ENCODE data around the gene CISH.
A peak's percentile ranks its signal among the peaks of the same experiment; 100 is the strongest.

Gene CISH

GRCh38 chr3:50615190-50615589 is 3.6 kb upstream of the CISH start:
- Histone ChIP-seq H3K27me3 (ENCODE audit: insufficient read depth, low read length) (no peaks in the 10 kb centered on the region), H3K4me1 (ENCODE audit: control insufficient read depth in 1 of 2, insufficient read depth in 2 of 2, low read length in 2 of 2) (peaks cover 16 to 19% of the 10 kb centered on the region in 2 experiments), H2BK12ac (ENCODE audit: low read length) (no peak overlapping the region), H3K27ac (ENCODE audit: low read depth, low read length) (no peak overlapping the region), H3K9me3 (ENCODE audit: insufficient read depth, low read depth, low read length) (peaks cover 4% of the 10 kb centered on the region), H2BK5ac (ENCODE audit: low read depth, low read length, poor library complexity) (no peak overlapping the region), H2AK5ac (ENCODE audit: low read length) (no peak overlapping the region), H4K91ac (ENCODE audit: low read depth, low read length) (no peak overlapping the region), H3K79me1 (ENCODE audit: low read length) (peaks cover 9% of the 10 kb centered on the region), H3K9ac (ENCODE audit: low read length) (no peak overlapping the region), H4K12ac (ENCODE audit: low read depth, low read length) (no peak overlapping the region), H3K18ac (ENCODE audit: low read length) (no peak overlapping the region), H3K4me3 (ENCODE audit: low read depth, low read length) (no peak overlapping the region), H3K36me3 (ENCODE audit: control insufficient read depth in 1 of 2, insufficient read depth in 2 of 2, low read length in 2 of 2) (no peaks in the 10 kb centered on the region), H3K79me2 (ENCODE audit: control insufficient read depth, insufficient read depth, low read length, poor library complexity) (peaks cover 9% of the 10 kb centered on the region), H4K8ac (ENCODE audit: low read depth, low read length) (no peak overlapping the region), H3K4me2 (ENCODE audit: low read length) (no peak overlapping the region), H3K23ac (ENCODE audit: low read length) (no peak overlapping the region), H3K4ac (ENCODE audit: low read depth, low read length) (no peak overlapping the region), H2BK120ac (ENCODE audit: insufficient read depth, low read length, poor library complexity) (no peak overlapping the region), H2AFZ (ENCODE audit: insufficient read depth, low read length, poor library complexity) (no peak overlapping the region), H3K14ac (ENCODE audit: low read length) (no peak overlapping the region)
- no CpG with 5 or more reads among the region's 1 CpG for whole genome bisulfite sequencing (ENCODE audit: extremely low coverage, insufficient coverage, insufficient read length)
- no peak for DNase-seq

GRCh38 chr3:50612970-50613846 is 1.6 kb upstream of the CISH start:
- DNase-seq = no peak
- Histone ChIP-seq H4K91ac (ENCODE audit: low read depth, low read length) (no peak overlapping the region), H3K79me1 (ENCODE audit: low read length) (peaks cover 9% of the 10 kb centered on the region), H2BK120ac (ENCODE audit: insufficient read depth, low read length, poor library complexity) (no peak overlapping the region), H2AK5ac (ENCODE audit: low read length) (no peak overlapping the region), H3K23ac (ENCODE audit: low read length) (no peak overlapping the region), H2BK5ac (ENCODE audit: low read depth, low read length, poor library complexity) (no peak overlapping the region), H3K4ac (ENCODE audit: low read depth, low read length) (no peak overlapping the region), H2AFZ (ENCODE audit: insufficient read depth, low read length, poor library complexity) (no peak overlapping the region), H3K27me3 (ENCODE audit: insufficient read depth, low read length) (no peaks in the 10 kb centered on the region), H4K8ac (ENCODE audit: low read depth, low read length) (no peak overlapping the region), H3K14ac (ENCODE audit: low read length) (no peak overlapping the region), H3K9ac (ENCODE audit: low read length) (no peak overlapping the region), H3K27ac (ENCODE audit: low read depth, low read length) (no peak overlapping the region), H4K12ac (ENCODE audit: low read depth, low read length) (no peak overlapping the region), H3K4me2 (ENCODE audit: low read length) (no peak overlapping the region), H3K36me3 (ENCODE audit: control insufficient read depth in 1 of 2, insufficient read depth in 2 of 2, low read length in 2 of 2) (no peaks in the 10 kb centered on the region), H3K18ac (ENCODE audit: low read length) (no peak overlapping the region), H3K79me2 (ENCODE audit: control insufficient read depth, insufficient read depth, low read length, poor library complexity) (peaks cover 9% of the 10 kb centered on the region), H3K9me3 (ENCODE audit: insufficient read depth, low read depth, low read length) (peaks cover 5% of the 10 kb centered on the region), H3K4me3 (ENCODE audit: low read depth, low read length) (no peak overlapping the region), H2BK12ac (ENCODE audit: low read length) (no peak overlapping the region), H3K4me1 (ENCODE audit: control insufficient read depth in 1 of 2, insufficient read depth in 2 of 2, low read length in 2 of 2) (peaks cover 16 to 19% of the 10 kb centered on the region in 2 experiments)
- WGBS (ENCODE audit: extremely low coverage, insufficient coverage, insufficient read length) = no CpG with 5 or more reads among the region's 6 CpGs

GRCh38 chr3:50612234-50612882 is 784 bp upstream of the CISH start:
- Histone ChIP-seq H3K27ac (ENCODE audit: low read depth, low read length) (peak overlapping the region; percentile 7), H2BK12ac (ENCODE audit: low read length) (peak overlapping the region; percentile 20), H2AFZ (ENCODE audit: insufficient read depth, low read length, poor library complexity) (peak overlapping the region; percentile 26), H3K9me3 (ENCODE audit: insufficient read depth, low read depth, low read length) (peaks cover 5% of the 10 kb centered on the region), H4K8ac (ENCODE audit: low read depth, low read length) (peak overlapping the region; percentile 64), H4K91ac (ENCODE audit: low read depth, low read length) (peak overlapping the region; percentile 60), H3K9ac (ENCODE audit: low read length) (peak overlapping the region; percentile 73), H3K79me1 (ENCODE audit: low read length) (peaks cover 9% of the 10 kb centered on the region), H3K27me3 (ENCODE audit: insufficient read depth, low read length) (no peaks in the 10 kb centered on the region), H2AK5ac (ENCODE audit: low read length) (no peak overlapping the region), H3K18ac (ENCODE audit: low read length) (peak overlapping the region; percentile 54), H2BK5ac (ENCODE audit: low read depth, low read length, poor library complexity) (no peak overlapping the region), H3K79me2 (ENCODE audit: control insufficient read depth, insufficient read depth, low read length, poor library complexity) (peaks cover 7% of the 10 kb centered on the region), H3K4me1 (ENCODE audit: control insufficient read depth in 1 of 2, insufficient read depth in 2 of 2, low read length in 2 of 2) (peaks cover 9 to 12% of the 10 kb centered on the region in 2 experiments), H3K36me3 (ENCODE audit: control insufficient read depth in 1 of 2, insufficient read depth in 2 of 2, low read length in 2 of 2) (peaks cover 5 to 8% of the 10 kb centered on the region in 2 experiments), H3K14ac (ENCODE audit: low read length) (peak overlapping the region; percentile 77), H3K23ac (ENCODE audit: low read length) (no peak overlapping the region), H4K12ac (ENCODE audit: low read depth, low read length) (peak overlapping the region; percentile 73), H3K4me3 (ENCODE audit: low read depth, low read length) (peak overlapping the region; percentile 68), H3K4ac (ENCODE audit: low read depth, low read length) (no peak overlapping the region), H2BK120ac (ENCODE audit: insufficient read depth, low read length, poor library complexity) (no peak overlapping the region), H3K4me2 (ENCODE audit: low read length) (peak overlapping the region; percentile 76)
- WGBS (ENCODE audit: extremely low coverage, insufficient coverage, insufficient read length) = no CpG with 5 or more reads among the region's 29 CpGs
- no peak for DNase-seq

GRCh38 chr3:50610992-50611463 is 546 bp downstream of the CISH start:
- no peak overlapping the region for H2AK5ac ChIP-seq (ENCODE audit: low read length)
- peak overlapping the region; percentile 86 for H4K8ac ChIP-seq (ENCODE audit: low read depth, low read length)
- peaks cover 14% of the 10 kb centered on the region in 2 experiments for H3K36me3 ChIP-seq (ENCODE audit: control insufficient read depth in 1 of 2, insufficient read depth in 2 of 2, low read length in 2 of 2)
- peak overlapping the region; percentile 24 for H4K12ac ChIP-seq (ENCODE audit: low read depth, low read length)
- WGBS (ENCODE audit: extremely low coverage, insufficient coverage, insufficient read length) = no CpG with 5 or more reads among the region's 10 CpGs
- no peak for DNase-seq
- peaks cover 3% of the 10 kb centered on the region for H3K79me2 ChIP-seq (ENCODE audit: control insufficient read depth, insufficient read depth, low read length, poor library complexity)
- peak overlapping the region; percentile 83 for H2BK5ac ChIP-seq (ENCODE audit: low read depth, low read length, poor library complexity)
- H2BK12ac ChIP-seq (ENCODE audit: low read length) = peak overlapping the region; percentile 21
- peak overlapping the region; percentile 75 for H3K18ac ChIP-seq (ENCODE audit: low read length)
- H3K4ac ChIP-seq (ENCODE audit: low read depth, low read length) = peak overlapping the region; percentile 13
- peaks cover 6% of the 10 kb centered on the region for H3K79me1 ChIP-seq (ENCODE audit: low read length)
- no peaks in the 10 kb centered on the region for H3K27me3 ChIP-seq (ENCODE audit: insufficient read depth, low read length)
- H2AFZ ChIP-seq (ENCODE audit: insufficient read depth, low read length, poor library complexity) = peak overlapping the region; percentile 65
- peak overlapping the region; percentile 73 for H3K4me3 ChIP-seq (ENCODE audit: low read depth, low read length)
- H4K91ac ChIP-seq (ENCODE audit: low read depth, low read length) = peak overlapping the region; percentile 80
- H3K27ac ChIP-seq (ENCODE audit: low read depth, low read length) = peak overlapping the region; percentile 78
- peak overlapping the region; percentile 45 for H2BK120ac ChIP-seq (ENCODE audit: insufficient read depth, low read length, poor library complexity)
- H3K4me2 ChIP-seq (ENCODE audit: low read length) = peak overlapping the region; percentile 76
- peaks cover 9 to 12% of the 10 kb centered on the region in 2 experiments for H3K4me1 ChIP-seq (ENCODE audit: control insufficient read depth in 1 of 2, insufficient read depth in 2 of 2, low read length in 2 of 2)
- H3K9ac ChIP-seq (ENCODE audit: low read length) = peak overlapping the region; percentile 73
- H3K9me3 ChIP-seq (ENCODE audit: insufficient read depth, low read depth, low read length) = peaks cover 5% of the 10 kb centered on the region
- peak overlapping the region; percentile 62 for H3K14ac ChIP-seq (ENCODE audit: low read length)
- H3K23ac ChIP-seq (ENCODE audit: low read length) = no peak overlapping the region

Data from trophoblast cell (in vitro differentiated cells and primary cell).